Renal cortex interstitium (tissue), 11 donors: Measurements from ENCODE around the gene AHDC1. TPM values are rescaled to one million over a fixed set of nuclear protein-coding genes. Genes with fewer than 3 reads are reported as not detected.

ENCODE experiments used
- DNase-seq, 11 donors: peaks; one replicate each; pipeline ENCODE4 v3.0.0-alpha.2; 2013; ENCODE audit warnings: low read depth in 9 of 11, low spot score in 4 of 11; ENCODE audit errors: extremely low read depth in 1 of 11
- polyA plus RNA-seq, 3 donors: library from polyadenylated mRNA; unstranded; fragments of 120-200 nt; gene quantifications; one replicate each; pipeline ENCODE4 v1.2.1, GENCODE V29; 2013; ENCODE audit not compliant: insufficient read length in 3 of 3

The AHDC1 gene
- polyA plus RNA-seq, 3 donors = 34.6 to 50.9 (median 48.8) TPM

GRCh38 chr1:27603309-27603680, 649 bp downstream of the AHDC1 start:
- no peak for DNase-seq

- peak in 1 of 11 donors; percentile 43 for DNase-seq
These were observed 1.3 kb downstream of the AHDC1 start for GRCh38 chr1:27602462-27603308.

DNA sequence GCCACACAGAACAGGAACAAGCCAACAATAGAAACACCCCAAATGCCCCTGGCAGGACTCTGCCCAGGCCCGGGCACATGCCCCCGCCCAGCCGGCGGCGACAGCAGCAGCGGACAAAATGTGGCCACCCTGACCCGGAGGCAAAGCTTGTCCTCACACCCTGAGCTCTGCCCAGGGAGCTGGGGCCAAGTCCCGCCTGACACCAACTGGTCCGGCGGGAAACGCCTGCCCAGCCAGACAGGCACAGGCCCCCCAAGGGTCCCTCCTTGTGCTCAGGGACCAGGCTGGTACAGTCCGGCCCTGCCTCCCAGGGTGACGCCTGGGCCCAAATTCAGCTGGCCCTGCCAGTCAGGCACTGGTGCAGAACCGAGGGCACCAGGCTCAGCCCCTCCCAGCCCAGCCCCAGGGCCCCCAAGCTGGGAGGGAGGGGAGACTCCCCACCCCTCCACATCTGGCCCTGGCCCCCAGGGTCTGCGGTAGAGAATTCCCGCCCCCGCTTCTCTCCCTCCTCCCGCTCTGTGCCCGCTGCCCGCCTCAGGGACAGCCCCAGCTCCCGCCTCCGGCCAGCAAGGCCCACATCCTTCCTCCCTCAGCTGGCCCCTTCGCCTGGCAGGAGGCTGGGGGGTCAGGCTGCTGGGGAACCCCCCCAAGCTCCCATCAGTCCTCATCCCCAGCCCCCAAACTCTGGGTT, 2.0 kb downstream of the AHDC1 start:
- DNase-seq = no peak

GRCh38 chr1:27601321-27601770, 2.6 kb downstream of the AHDC1 start:
- DNase-seq = no peak

DNA sequence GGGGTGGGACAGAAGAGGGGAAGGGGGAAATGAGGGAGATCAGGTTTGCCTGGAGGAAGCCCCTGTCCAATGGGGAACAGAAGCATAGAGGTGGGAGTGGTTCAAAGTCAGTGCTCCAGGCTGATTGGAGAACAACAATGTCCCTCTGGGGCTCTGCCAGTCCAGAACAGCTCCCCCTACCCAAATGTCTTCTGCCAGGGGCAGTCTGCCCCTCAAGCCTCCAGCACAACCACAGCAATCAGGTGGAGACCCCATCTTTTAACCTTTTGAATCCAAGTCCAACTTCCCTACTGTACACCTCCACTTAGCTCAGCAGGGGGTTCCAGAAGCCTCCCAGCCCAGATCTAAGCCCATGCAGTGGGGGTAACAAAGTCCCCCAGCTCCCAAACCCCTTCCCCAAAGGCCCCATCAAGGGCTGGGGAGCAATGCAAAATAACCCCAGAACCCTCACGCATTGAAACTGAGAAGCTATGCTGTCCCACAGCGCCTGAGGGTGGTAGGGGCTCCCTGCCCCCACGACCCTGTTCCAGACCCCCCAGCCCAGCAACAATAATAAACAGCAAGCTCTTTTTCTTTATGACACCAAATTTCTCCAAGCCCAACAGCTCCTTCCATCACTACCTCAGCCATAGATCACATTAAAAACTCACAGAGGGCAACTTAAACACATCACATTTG, 3.3 kb downstream of the AHDC1 start:
- peak in 1 of 11 donors; percentile 67 for DNase-seq

DNA sequence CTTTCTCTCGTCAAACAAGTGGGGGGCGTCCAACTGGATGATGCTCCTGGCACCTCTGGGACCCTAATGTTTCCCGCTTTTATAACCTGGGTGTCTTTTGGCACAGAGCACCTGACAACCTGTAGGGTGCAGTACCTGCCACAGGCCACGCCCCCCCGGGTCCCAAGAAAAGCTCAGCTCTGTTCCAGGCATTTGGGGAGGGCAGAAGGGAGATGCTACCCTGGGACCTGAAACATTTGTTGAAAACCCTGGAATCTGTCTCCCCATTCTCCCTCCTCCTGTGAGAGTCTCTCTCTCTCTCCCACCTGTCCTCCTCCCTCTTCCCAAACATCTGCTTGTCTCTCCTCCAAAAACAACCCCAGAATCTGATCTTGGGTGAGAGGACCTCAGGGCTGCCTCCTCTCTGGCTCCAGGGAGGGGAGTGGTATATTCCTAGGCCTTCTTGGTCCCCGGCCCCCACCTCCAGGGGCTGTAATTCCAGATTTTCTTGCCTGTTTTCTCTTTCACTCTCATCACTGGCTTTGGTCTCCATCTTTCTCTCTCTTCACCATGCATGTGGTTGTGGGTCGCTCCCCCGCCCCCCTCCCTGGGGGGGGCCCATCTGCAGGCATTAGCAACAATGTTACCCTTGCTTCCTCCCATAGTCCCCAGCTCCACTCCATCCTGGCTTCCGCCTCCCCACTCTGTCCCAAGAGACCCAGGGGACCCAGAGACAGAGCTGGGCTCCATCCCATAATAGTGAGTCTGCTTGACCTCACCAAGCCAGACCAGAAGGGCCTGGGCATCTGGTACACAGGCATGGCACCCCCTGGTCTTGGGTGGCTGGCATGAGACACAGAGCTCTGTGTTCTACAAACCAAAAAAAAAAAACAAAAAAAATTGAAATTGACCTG, 4.1 kb downstream of the AHDC1 start:
- no peak for DNase-seq

GRCh38 chr1:27598902-27599528, 4.9 kb downstream of the AHDC1 start:
- DNase-seq = no peak

- DNase-seq = no peak
These were observed 5.7 kb downstream of the AHDC1 start for GRCh38 chr1:27598295-27598687.

DNA sequence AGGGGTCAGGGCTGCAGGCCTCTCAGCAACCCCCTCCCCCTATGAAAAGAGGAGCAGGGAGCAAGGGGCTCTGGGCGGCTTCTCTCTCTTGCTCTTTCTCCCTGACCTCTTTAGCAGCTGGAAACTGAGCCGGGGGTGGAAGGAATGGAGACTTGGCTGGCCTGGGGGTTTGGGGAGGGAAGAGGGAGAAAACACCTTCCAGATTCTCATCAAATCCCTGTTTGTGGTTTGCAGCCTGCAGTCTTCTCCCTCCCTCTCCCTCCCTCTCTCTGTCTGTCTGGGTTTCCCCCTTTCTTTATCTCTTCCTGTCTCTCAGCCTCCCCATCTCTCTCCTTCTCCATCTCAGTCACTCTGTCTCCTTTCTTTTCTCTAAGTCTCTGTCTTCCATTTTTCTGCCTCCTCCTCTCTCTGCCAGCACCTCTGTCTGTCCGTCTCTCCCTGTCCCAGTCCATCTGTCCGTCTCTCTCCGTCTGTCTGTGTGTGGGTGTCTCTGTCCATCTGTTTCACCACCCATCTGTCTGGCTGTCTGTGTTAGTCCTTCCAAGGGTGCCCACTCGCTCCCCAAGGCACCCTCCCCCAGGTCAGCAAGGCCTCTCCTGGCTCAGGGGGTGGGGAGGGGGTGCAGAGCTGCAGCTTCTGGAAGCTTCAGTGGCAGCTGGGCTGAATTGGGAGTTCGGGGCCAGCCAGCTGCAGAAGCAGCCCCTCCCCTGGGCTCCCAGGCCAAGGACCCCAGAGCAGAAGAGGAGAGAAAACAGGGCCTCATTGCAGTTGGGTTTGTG, 6.2 kb downstream of the AHDC1 start:
- no peak for DNase-seq

DNA sequence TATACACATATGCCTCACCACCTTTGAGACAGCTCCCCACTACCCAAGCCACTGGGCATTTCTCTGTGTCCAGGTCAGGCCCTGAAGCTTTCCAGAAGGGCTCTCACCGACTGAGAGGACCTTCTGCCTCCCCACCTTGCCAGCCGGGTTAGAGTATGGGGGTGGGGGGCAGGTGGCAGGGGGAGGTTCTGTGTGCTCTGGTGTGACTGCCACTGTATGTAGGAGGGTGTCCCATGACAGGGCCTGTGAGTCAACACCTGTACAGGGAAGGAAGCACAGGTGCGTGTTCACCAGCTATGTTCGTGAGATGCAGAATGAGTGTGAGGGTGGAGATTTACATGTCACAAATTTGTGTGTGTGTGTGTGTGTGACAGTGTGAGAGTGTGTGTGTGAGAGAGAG, 7.0 kb downstream of the AHDC1 start:
- no peak for DNase-seq

DNA sequence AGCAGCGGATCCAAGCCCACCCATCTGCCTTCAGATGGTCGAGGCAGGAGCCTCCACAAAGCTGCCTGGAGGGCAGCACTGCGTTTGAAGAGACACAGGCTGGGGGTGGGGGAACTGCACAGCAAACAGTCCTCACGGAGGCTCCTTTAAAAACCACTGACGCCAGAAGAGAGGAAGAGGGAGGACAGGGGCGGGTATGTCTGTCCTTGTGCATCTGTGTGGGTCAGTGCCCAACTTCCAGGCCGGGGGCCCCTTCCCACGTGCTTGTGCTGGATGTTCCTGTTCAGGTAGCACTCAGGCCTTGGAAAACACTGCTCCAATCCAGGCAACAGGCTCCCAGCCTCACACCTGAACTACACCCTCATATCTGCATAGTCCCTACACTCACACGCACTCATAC, 7.7 kb downstream of the AHDC1 start:
- DNase-seq = no peak

GRCh38 chr1:27595597-27595996, 8.3 kb downstream of the AHDC1 start:
- DNase-seq = no peak

DNA sequence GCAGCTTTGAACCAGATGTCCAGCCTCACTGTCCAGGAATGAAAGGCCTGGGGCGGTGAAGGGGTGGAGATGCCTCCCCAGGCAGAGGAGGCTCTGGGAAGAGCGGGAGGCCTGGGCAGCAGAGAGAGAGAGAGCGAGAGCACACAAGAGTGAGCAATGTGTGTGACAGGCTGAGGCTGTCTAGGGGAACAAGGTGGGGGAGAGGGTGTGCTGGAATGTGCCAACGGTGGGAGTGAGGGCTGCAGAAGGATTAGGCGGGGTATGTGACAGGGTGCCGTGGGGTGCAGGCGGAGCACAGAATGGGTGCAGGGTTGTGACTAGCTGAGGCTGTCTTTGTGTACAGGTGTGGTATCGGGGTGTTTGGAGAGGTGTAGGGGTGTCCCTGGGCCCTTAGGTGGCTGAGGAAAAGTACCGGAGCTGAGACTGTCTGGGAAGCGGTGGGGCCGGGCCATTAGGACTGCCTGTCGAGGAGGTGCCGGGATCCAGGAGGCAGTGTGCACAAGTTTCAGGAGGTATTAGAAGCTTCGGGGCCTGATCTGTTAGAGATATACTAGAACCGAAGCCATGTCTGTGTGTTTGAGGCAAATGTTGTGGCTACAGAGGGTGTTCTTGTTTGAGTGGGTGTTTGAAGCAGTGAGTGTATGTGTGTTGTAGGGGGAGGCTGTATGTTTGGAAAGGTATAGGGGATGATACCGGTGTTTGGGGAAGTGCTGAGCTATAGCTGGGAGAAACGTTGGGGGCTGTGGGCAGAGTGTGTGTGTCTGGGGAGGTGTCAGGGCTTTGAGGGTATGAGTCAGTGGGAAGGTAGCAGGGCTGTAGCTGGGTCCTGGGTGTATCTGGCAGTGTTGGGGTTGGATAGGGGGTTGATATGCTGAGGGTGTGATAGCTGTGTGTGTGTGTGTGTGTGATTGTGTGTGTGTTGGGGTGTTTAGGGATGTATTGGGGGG, 9.1 kb downstream of the AHDC1 start:
- DNase-seq = no peak

- DNase-seq = no peak
These were observed 10.0 kb downstream of the AHDC1 start for GRCh38 chr1:27593678-27594563.

- DNase-seq = no peak
These were observed 10.8 kb downstream of the AHDC1 start for GRCh38 chr1:27592931-27593677.
